Ovary (tissue), 3 donors: ENCODE measurements around the gene CLIC1.

Experiments
- EP300 ChIP-seq: sonication (generic); formaldehyde crosslinking; IDR thresholded peaks from one replicate; pipeline ENCODE4 v1.6.1; 2017; ENCODE audit warnings: antibody characterized with exemption
- POLR2A ChIP-seq: fragments of 450-650 bp; IDR thresholded peaks from one replicate; pipeline ENCODE4 v1.6.1; 2017; ENCODE audit warnings: antibody characterized with exemption, mild to moderate bottlenecking, moderate library complexity
- TF ChIP-seq, protein P1 (sequence below), 3 donors: fragments of 450-650 bp in 2 of 3; fragments of 200-600 bp in 1 of 3; IDR thresholded peaks; one replicate each; pipeline versions ENCODE4 v1.5.1 to v1.8.0; 2016 to 2022; ENCODE audit warnings: antibody characterized with exemption in 3 of 3, mild to moderate bottlenecking in 1 of 3
- donor health status: DM: no; HTN: no; CAD: no.

GRCh38 chr6:31687321-31687720 is 49.0 kb downstream of the CLIC1 start:
- TF ChIP-seq, protein P1, sequence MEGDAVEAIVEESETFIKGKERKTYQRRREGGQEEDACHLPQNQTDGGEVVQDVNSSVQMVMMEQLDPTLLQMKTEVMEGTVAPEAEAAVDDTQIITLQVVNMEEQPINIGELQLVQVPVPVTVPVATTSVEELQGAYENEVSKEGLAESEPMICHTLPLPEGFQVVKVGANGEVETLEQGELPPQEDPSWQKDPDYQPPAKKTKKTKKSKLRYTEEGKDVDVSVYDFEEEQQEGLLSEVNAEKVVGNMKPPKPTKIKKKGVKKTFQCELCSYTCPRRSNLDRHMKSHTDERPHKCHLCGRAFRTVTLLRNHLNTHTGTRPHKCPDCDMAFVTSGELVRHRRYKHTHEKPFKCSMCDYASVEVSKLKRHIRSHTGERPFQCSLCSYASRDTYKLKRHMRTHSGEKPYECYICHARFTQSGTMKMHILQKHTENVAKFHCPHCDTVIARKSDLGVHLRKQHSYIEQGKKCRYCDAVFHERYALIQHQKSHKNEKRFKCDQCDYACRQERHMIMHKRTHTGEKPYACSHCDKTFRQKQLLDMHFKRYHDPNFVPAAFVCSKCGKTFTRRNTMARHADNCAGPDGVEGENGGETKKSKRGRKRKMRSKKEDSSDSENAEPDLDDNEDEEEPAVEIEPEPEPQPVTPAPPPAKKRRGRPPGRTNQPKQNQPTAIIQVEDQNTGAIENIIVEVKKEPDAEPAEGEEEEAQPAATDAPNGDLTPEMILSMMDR (IDR thresholded peaks at IDR 0.05): no peak
- TF ChIP-seq EP300 (no peak), POLR2A (no peak)
